Ishikawa (cell line): ENCODE results near the gene CLCNKB.

Source experiments
- CEBPB ChIP-seq: IDR thresholded peaks from 2 replicates; pipeline ENCODE4 v1.6.1; 2012
- CREB1 ChIP-seq: IDR thresholded peaks from 2 replicates; pipeline ENCODE4 v1.6.1; 2012; ENCODE audit warnings: low read depth
- EGR1 ChIP-seq: IDR thresholded peaks from 2 replicates; pipeline ENCODE4 v1.6.1; 2012
- EP300 ChIP-seq: IDR thresholded peaks from 2 replicates; pipeline ENCODE4 v1.6.1; 2012; ENCODE audit warnings: borderline replicate concordance
- FOXM1 ChIP-seq: IDR thresholded peaks from 2 replicates; pipeline ENCODE4 v1.6.1; 2012; ENCODE audit warnings: low read depth, borderline replicate concordance
- NFIC ChIP-seq: IDR thresholded peaks from 2 replicates; pipeline ENCODE4 v1.6.1; 2012
- RAD21 ChIP-seq: IDR thresholded peaks from 2 replicates; pipeline ENCODE4 v1.6.1; 2012; ENCODE audit warnings: low read depth
- REST ChIP-seq: IDR thresholded peaks from 2 replicates; pipeline ENCODE4 v1.6.1; 2012; ENCODE audit warnings: low read depth, mild to moderate bottlenecking
- TAF1 ChIP-seq: IDR thresholded peaks from 2 replicates; pipeline ENCODE4 v1.6.1; 2012; ENCODE audit warnings: low read depth, mild to moderate bottlenecking
- TEAD4 ChIP-seq: IDR thresholded peaks from 2 replicates; pipeline ENCODE4 v1.6.1; 2012
- USF1 ChIP-seq: IDR thresholded peaks from 2 replicates; pipeline ENCODE4 v1.6.1; 2012
- YY1 ChIP-seq: IDR thresholded peaks from 2 replicates; pipeline ENCODE4 v1.6.1; 2012; ENCODE audit warnings: low read depth
- TF ChIP-seq, protein P1 (sequence below): IDR thresholded peaks from 2 replicates; pipeline ENCODE4 v1.6.1; 2012

- no peak for TF ChIP-seq EP300
- no peak for TF ChIP-seq REST
- TF ChIP-seq, protein P1, sequence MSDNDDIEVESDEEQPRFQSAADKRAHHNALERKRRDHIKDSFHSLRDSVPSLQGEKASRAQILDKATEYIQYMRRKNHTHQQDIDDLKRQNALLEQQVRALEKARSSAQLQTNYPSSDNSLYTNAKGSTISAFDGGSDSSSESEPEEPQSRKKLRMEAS = no peak
- TF ChIP-seq USF1 = no peak
- TF ChIP-seq TAF1 = no peak
- no peak for TF ChIP-seq CREB1
- TF ChIP-seq TEAD4 = no peak
- TF ChIP-seq EGR1 = no peak
- TF ChIP-seq NFIC = no peak
- TF ChIP-seq FOXM1 = no peak
- no peak for TF ChIP-seq YY1
- no peak for TF ChIP-seq CEBPB
- TF ChIP-seq RAD21 = no peak
Observed at GRCh38 chr1:16068356-16069270, 25.0 kb downstream of the CLCNKB start.
